NK-92 (cell line): Measurements from ENCODE around the gene VWA3A.
"Not testable (repeated sequence)": the region's sequence is repeated elsewhere in the genome, so short reads cannot be mapped to it uniquely, and the experiment has no call there.

Experiments used
- DNase-seq: peaks from one replicate; lab custom pipeline; 2025; ENCODE audit not compliant: unreplicated experiment; lab: John Stamatoyannopoulos, UW

The VWA3A gene

DNA sequence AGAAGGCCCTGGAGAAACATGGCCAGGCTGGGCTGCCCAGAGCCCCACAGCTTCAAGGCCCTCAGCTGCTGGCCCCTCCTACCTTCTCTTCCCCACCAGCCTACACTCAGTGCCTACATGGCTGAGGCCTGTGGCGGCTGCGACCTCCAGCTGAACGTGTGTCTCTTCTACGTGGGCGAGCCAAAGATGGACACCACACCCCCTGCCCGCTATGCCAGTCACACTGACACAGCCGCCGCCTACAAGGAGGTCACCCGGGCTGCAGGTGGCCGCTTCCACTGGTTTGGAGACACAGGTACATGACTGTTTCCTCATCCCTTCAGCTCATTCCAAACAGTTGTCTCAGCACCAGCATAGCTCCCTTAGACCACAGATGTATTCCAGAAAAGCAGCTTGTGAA lies 40.5 kb downstream of the VWA3A start:
- DNase-seq, result no peak

- DNase-seq, result no peak
Measured at GRCh38 chr16:22138482-22138881, 46.1 kb downstream of the VWA3A start.

DNA sequence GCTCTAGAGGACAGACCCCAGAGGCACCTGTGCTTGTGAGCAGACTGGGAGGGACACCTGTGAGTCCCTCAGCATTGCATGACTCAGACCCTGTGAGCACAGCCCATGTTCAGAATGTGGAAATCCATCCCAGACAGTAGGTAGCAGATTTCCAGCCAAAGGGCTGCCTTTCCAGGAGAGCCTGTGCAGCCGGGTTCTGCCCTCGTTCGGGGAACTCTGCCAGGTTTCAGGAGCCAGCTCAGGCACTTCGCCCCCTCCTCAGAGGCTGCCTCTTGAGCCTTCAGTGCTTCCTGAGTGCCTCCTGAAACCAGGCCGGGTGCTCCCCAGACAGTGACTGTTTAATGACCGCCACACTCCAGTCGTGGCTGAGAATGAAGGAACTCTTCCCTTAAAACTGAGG lies 46.7 kb downstream of the VWA3A start:
- DNase-seq, result no peak

DNA sequence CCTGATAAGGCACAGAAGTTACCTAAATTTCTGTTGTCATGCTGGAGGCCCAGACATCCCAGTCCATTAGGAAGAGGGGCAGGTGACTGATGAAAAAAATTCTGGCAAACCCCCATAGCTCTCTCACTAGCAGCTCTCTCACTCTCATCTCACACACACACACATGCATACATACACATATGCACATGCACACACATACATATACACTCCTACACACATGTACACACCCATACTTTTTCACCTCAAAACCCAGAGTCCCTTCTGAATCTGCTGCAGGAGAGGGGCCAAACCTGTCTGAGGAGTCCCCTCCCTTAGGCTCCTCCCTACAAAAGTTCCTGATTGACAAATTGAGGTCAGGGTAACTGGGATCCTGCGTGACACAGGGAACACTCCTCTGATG lies 47.4 kb downstream of the VWA3A start:
- no peak for DNase-seq

GRCh38 chr16:22141767-22142166 lies 49.4 kb downstream of the VWA3A start:
- DNase-seq, result no peak

DNA sequence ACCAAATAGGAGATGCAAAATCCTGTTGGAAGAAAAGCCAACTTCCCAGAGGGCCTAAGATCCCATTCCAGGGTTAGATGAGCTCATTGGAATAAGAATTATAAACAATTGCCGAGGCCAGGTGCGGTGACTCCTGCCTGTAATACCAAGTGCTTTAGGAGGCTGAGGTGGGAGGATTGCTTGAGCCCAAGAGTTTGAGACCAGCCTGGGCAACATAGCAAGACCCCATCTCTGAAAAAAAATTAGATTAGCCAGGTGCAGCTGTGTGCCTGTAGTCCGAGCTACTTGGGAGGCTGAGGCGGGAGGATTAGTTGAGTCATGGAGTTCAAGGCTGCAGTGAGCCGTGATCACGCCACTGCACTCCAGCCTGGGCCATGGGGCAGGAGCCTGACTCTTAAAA lies 52.2 kb downstream of the VWA3A start:
- no peak for DNase-seq

- DNase-seq, result no peak
Measured at GRCh38 chr16:22147853-22148252, 55.5 kb downstream of the VWA3A start.

DNA sequence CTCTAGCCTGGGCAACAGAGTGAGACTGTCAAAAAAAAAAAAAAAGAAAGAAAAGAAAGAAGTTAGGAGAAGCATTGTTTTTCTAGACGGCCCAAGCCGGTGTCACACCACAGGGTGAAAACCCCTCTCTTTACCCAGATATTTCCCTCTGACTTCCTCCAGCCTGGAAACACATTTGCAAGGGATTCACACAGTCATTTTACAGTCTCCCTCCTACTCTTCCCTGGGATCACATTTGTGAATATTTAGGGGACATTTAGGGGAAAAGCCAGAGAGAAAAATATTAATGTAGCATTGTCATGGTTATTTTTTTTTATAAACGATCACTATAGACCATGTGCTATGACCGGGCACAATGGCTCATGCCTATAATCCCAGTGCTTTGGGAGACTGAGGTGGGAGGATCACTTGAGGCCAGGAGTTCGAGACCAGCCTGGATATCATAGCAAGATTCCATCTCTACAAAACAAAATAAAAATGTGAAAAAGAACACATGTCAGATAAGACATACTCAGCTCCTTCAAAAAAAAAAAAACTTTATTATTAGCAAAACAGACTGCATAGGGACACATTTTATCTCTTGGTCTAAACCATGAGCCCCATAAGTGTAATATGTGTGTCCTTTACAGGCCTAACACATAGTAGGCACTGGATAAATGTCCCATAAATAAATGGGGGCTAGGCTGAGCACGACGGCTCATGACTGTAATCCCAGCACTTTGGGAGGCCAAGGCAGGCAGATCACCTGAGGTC lies 59.1 kb downstream of the VWA3A start:
- DNase-seq, result no peak

DNA sequence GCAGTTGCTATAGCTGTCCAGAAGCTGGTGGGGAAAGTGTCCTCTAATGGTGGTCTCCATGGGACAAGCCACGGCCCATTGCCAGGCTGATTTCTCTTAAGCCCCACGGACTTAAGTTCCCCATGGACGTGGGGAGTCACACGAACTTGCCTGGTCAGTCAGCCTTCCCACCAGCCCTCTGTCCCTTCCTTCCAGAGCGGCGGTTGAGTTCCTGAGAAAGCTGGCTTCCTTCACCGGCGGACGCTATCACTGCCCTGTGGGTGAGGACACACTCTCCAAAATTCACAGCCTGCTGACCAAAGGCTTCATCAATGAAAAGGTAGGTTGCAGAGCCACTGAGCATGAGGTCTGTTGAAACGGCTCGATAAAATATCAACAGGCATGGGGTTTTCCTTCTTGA lies 60.0 kb downstream of the VWA3A start:
- DNase-seq, result no peak

DNA sequence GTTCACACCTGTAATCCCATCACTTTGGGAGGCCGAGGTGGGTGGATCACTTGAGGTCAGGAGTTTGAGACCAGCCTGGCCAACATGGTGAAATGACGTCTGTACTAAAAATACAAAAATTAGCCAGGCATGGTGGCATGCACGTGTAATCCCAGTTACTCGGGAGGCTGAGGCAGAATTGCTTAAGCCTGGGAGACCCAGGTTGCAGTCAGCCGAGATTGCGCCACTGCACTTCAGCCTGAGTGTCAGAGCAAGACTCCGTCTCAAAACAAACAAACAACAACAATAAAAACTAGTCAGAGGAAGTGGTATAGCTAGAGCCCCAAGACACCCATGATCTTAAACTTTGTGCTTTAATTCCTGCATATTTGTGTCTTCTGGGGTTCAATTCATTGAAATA lies 60.7 kb downstream of the VWA3A start:
- not testable (repeated sequence) for DNase-seq

DNA sequence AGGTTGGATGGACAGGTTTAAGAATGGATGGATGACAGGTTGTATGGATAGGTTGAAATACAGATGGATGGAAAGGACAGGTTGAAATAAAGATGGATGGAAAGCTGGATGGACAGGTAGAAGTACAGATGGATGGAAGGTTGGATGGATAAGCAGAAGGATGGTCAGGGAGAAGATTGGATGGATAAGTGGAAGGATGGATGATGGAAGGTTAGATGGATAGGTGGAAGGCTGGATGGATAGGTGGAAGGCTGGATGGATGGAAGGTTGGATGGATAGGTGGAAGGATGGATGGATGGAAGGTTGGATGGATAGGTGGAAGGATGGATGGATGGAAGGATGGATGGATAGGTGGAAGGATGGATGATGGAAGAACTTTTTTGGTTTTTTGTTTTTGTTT lies 69.1 kb downstream of the VWA3A start:
- no peak for DNase-seq

GRCh38 chr16:22161999-22162655 lies 69.8 kb downstream of the VWA3A start, which contains the start of gene SDR42E2:
Gene SDR42E2 (plus strand): TSS chr16:22162506. CDS start chr16:22165583, 3,077 bp downstream.
- DNase-seq, result no peak

DNA sequence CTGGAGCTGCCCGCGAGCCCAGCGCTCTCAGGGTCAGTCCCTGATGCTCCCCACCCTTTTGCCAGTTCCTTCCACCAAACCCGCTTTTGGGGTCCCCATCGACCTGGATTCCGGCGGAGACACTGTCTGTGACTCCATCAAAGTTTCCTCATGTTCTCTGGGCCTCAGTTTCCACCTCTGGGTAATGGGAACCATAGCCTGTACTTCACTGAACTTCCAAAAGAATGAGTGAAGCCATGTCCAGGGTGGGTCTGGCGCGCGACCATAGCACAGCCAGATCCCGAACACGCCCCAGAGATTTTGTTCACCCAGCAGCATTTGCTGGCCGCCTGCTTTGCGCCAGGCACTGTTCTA lies 70.3 kb downstream of the VWA3A start:
- no peak for DNase-seq

- DNase-seq, result no peak
Measured at GRCh38 chr16:22163806-22164205, 71.5 kb downstream of the VWA3A start.

DNA sequence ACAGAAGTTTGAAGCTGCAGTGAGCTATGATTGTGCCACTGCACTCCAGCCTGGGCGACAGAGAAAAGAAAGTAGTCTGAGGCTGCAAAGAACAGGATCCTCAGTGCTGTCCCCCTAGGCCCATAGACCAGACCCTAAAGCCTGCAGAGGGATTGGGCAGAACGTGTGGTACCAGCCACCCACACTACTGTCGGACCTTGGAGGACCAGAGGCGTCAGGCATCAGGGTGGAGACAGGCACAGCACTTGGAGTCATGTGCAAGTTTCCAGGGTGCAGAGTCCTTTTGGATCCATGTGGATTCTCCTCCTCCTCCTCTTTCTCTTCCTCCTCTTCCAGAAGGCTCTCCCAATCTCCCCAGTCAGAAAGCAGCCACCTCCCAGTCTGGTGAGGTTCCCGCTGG lies 72.1 kb downstream of the VWA3A start:
- no peak for DNase-seq

DNA sequence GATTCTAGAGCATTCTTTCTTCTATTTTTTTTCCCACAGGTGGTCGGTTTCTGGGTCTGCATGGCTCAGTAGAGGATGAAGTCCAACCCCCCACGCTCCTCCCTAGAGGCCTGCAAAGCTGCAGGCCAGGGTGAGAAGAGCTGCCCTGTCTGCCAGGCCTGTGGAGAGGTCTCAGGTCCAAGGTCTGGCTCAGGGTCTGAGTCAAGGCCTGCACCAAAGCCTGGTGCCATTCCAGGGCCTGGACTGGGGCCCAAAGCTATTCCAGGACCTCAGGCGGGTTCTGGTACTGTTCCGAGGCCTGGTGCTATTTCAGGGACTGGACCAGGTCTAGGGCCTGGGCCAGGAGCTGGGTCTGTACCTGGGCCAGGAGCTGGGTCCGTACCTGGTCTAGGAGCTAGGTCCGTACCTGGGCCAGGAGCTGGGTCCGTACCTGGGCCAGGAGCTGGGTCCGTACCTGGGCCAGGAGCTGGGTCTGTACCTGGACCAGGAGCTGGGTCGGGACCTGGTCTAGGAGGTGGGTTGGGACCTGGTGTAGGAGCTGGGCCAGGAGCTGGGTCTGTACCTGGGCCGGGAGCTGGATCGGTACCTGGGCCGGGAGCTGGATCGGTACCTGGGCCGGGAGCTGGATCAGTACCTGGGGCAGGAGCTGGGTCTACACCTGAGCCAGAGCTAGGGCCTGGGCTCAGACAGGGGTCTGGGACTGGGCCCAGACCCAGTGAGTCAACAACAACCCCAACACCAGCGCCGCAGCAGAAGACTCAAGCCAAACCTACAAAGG lies 73.4 kb downstream of the VWA3A start:
- no peak for DNase-seq

- DNase-seq, result no peak
Measured at GRCh38 chr16:22171953-22172352, 79.6 kb downstream of the VWA3A start.

GRCh38 chr16:22172642-22173041 lies 80.3 kb downstream of the VWA3A start:
- not testable (repeated sequence) for DNase-seq

- no peak for DNase-seq
Measured at GRCh38 chr16:22174642-22175041, 82.3 kb downstream of the VWA3A start.

DNA sequence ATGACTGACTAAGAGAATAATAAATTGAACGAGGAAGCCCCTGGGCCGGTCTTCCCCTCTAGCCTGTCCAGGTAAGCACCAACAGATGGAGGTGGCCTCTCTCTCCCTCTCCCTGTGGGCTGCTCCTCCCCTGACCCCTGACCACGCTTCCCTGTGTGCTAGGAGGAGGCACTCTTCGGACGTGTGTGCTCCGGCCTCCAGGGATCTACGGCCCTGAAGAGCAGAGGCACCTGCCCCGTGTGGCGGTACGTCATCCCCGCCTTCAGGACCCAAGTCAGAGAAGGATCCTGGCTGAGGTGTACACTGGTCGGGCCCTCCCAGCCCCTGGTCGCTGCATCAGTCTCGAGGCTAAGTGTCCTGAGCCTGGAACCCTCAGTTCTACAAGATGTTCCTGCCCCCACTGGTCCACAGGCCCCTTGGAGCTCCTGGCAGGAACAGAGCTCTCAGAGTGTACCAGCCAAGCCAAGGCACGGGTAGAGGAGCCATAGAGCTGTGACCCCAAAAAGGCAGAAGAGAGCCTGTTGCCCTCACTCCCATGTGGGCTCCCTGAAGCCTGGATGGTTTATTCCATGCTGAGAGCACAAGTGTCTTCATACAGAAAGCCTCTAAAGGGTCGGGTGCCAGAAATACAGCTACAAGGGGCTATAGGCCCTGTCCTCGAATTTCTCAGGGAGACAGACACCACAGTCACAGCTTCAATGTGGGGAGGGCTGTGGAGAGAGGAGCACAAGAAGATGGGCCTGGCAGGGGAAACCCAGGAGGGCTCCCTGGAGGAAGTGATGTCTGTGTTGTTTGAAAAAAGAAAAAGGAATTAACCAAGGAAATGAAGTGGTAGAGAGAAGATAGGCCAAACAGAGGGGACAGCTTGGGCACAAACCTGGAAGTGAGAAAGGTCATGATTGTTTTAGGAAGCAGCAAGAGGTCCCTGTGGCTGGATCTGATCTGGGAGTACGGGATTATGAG lies 85.9 kb downstream of the VWA3A start:
- no peak for DNase-seq

- no peak for DNase-seq
Measured at GRCh38 chr16:22181426-22181825, 89.1 kb downstream of the VWA3A start.
